Thyroid gland (tissue), 4 donors: Measurements from ENCODE around the gene EDEM1.

ENCODE experiments used
- POLR2A ChIP-seq, 2 donors: fragments of 450-650 bp; IDR thresholded peaks; one replicate each; pipeline ENCODE4 v1.6.1; 2017; ENCODE audit warnings: antibody characterized with exemption in 2 of 2, mild to moderate bottlenecking in 2 of 2, moderate library complexity in 1 of 2
- TF ChIP-seq, protein P1 (sequence below), 6 experiments: fragments of 200-600 bp in 3 of 6; fragments of 450-650 bp in 3 of 6; sonication (generic) in 3 of 6; IDR thresholded peaks; one replicate each; pipeline ENCODE4 v1.5.1; 2016 to 2019; ENCODE audit warnings: antibody characterized with exemption in 6 of 6, mild to moderate bottlenecking in 2 of 6, inconsistent platforms in 1 of 6, moderate library complexity in 1 of 6

DNA sequence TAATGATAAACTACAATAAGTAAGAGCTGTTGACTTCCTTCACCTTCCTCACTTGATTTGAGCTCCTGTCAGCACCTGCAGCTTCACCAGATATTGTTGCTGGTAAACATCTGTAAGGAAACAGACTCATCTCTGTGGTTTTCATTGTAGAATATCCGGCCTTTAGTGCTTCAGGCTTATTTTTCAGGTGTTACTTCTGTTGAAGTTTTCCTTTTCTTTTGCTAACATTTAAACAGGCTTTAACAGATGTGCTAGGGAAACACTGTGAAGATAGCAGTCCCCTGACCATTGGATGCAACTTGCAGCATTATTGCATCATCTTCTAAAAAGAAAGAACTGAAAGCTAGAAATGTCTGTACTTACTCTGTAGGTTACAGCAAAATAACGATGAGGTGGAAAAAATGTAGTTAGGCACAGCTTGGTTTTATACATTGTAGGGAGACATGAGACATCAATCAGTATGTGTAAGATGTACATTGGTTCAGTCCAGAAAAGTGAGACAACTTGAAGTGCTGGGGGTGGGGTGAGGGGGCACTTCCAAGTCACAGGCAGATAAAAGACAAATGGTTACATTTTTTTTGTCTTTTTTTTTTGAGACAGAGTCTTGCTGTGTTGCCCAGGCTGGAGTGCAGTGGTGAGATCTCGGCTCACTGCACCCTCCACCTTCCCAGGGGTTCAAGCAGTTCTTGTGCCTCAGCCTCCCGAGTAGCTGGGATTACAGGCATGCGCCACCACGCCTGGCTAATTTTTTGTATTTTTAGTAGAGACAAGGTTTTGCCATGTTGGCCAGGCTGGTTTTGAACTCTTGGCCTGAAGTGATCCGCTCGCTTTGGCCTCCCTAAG lies 10.2 kb downstream of the EDEM1 start:
- TF ChIP-seq, protein P1, sequence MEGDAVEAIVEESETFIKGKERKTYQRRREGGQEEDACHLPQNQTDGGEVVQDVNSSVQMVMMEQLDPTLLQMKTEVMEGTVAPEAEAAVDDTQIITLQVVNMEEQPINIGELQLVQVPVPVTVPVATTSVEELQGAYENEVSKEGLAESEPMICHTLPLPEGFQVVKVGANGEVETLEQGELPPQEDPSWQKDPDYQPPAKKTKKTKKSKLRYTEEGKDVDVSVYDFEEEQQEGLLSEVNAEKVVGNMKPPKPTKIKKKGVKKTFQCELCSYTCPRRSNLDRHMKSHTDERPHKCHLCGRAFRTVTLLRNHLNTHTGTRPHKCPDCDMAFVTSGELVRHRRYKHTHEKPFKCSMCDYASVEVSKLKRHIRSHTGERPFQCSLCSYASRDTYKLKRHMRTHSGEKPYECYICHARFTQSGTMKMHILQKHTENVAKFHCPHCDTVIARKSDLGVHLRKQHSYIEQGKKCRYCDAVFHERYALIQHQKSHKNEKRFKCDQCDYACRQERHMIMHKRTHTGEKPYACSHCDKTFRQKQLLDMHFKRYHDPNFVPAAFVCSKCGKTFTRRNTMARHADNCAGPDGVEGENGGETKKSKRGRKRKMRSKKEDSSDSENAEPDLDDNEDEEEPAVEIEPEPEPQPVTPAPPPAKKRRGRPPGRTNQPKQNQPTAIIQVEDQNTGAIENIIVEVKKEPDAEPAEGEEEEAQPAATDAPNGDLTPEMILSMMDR (IDR thresholded peaks at IDR 0.05) = no peak
- TF ChIP-seq POLR2A (IDR thresholded peaks at IDR 0.05) = no peak
